ENCODE data around the gene ADAD1.

Gene ADAD1

DNA sequence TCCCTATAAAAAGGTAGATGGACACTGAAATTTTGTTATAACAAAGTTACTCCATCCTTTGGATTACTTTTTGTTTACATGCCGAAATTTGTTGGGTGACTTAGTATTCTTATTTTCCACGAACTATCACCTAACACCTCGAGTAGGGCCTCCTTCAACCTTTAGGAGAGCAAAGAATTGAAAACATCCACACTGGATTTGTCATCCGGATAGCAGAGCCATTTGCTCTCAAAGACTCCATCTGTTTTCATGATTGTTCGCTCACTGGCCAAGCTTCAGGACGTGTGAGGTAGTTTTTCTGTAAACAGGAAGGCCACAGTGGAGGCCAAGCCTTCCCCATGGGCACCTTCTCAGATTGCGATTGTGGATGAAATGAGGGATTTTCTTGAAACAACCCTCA, at the start of gene ADAD1:
TSS of gene ADAD1 (plus strand) at position 301 of the 400 bp plus-strand sequence. CDS start 1,059 bp downstream, outside the sequence.
- no peaks in the 10 kb centered on the region for H3K27me3 ChIP-seq
- H3K27ac ChIP-seq = no peak within 1 kb of the TSS
- no peaks in the 10 kb centered on the region for H3K9me3 ChIP-seq
- TF ChIP-seq, protein P1, sequence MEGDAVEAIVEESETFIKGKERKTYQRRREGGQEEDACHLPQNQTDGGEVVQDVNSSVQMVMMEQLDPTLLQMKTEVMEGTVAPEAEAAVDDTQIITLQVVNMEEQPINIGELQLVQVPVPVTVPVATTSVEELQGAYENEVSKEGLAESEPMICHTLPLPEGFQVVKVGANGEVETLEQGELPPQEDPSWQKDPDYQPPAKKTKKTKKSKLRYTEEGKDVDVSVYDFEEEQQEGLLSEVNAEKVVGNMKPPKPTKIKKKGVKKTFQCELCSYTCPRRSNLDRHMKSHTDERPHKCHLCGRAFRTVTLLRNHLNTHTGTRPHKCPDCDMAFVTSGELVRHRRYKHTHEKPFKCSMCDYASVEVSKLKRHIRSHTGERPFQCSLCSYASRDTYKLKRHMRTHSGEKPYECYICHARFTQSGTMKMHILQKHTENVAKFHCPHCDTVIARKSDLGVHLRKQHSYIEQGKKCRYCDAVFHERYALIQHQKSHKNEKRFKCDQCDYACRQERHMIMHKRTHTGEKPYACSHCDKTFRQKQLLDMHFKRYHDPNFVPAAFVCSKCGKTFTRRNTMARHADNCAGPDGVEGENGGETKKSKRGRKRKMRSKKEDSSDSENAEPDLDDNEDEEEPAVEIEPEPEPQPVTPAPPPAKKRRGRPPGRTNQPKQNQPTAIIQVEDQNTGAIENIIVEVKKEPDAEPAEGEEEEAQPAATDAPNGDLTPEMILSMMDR (IDR thresholded peaks at IDR 0.05) = no peak
- H3K4me3 ChIP-seq (ENCODE audit: low read depth in 1 of 2, low read length in 1 of 2) = no peak within 1 kb of the TSS
- H3K36me3 ChIP-seq = no peaks in the 10 kb centered on the region
- H3K4me1 ChIP-seq (ENCODE audit: control insufficient read depth in 1 of 2, insufficient read depth in 1 of 2, low read depth in 1 of 2, low read length in 1 of 2) = no peaks in the 10 kb centered on the region

DNA sequence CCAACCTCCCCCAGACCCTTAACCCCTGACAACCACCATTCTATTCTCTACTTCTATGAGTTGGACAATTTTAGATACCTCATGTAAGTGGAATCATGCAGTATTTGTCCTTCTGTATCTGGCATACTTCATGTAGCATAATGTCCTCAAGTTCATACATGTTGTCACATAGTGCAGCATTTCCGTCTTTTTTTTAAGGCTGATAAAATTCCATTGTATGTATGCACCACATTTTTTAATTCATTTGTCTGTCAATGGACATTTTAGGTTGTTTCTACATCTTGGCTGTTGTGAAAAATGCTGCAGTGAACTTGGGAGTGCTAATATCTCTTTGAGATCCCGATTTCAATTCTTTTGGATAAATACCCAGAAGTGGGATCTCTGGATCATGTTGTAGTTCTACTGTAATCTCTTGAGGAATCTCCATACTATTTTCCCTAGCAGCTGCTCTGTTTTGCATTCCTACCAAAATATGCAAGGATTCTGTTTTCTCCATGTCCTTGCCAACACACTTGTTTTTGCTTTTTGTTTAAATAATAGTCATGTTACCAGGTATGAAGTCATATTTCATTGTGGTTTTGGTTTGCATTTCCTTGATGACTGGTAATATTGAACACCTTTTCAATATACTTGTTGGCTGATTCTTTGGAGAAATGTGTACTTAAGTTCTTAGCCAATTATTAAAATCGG, 48.8 kb upstream of the ADAD1 start:
- Histone ChIP-seq H3K27ac (no peak overlapping the region), H3K4me1 (ENCODE audit: control insufficient read depth in 1 of 2, insufficient read depth in 1 of 2, low read depth in 1 of 2, low read length in 1 of 2) (no peaks in the 10 kb centered on the region), H3K27me3 (no peaks in the 10 kb centered on the region), H3K4me3 (ENCODE audit: low read depth in 1 of 2, low read length in 1 of 2) (no peak overlapping the region), H3K36me3 (peaks cover 88% of the 10 kb centered on the region), H3K9me3 (no peaks in the 10 kb centered on the region)
- TF ChIP-seq, protein P1 (IDR thresholded peaks at IDR 0.05) = no peak

GRCh38 chr4:122331195-122331594, 47.6 kb upstream of the ADAD1 start:
- H3K27me3 ChIP-seq = no peaks in the 10 kb centered on the region
- peaks cover 88% of the 10 kb centered on the region for H3K36me3 ChIP-seq
- no peak overlapping the region for H3K27ac ChIP-seq
- TF ChIP-seq, protein P1 (IDR thresholded peaks at IDR 0.05) = no peak
- H3K9me3 ChIP-seq = no peaks in the 10 kb centered on the region
- H3K4me1 ChIP-seq (ENCODE audit: control insufficient read depth in 1 of 2, insufficient read depth in 1 of 2, low read depth in 1 of 2, low read length in 1 of 2) = no peaks in the 10 kb centered on the region
- no peak overlapping the region for H3K4me3 ChIP-seq (ENCODE audit: low read depth in 1 of 2, low read length in 1 of 2)

GRCh38 chr4:122334828-122335227, 44.0 kb upstream of the ADAD1 start:
- Histone ChIP-seq H3K4me3 (ENCODE audit: low read depth in 1 of 2, low read length in 1 of 2) (no peak overlapping the region), H3K27me3 (no peaks in the 10 kb centered on the region), H3K27ac (no peak overlapping the region), H3K36me3 (peaks cover 89% of the 10 kb centered on the region), H3K4me1 (ENCODE audit: control insufficient read depth in 1 of 2, insufficient read depth in 1 of 2, low read depth in 1 of 2, low read length in 1 of 2) (no peaks in the 10 kb centered on the region), H3K9me3 (no peaks in the 10 kb centered on the region)
- TF ChIP-seq, protein P1 (IDR thresholded peaks at IDR 0.05) = no peak

DNA sequence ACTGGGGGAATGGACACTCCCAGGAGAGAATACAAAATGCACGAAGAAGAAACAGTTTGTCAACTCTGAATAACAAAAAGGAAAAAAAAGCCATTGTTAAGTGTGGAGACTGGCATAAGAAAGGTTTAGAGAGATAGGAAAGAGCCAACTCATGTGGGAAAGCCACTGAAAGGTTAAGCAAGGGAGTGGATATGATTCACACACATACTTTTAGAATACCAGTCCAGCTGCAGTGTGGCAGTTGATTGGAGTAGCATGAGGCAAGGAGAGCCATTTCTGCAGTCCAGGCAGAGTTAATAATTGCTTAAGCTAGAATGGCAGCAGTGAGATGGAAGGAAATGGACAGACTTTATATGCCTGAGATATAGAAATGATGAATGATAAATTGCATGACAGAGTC, 36.9 kb upstream of the ADAD1 start:
- peaks cover 89% of the 10 kb centered on the region for H3K36me3 ChIP-seq
- H3K27me3 ChIP-seq = no peaks in the 10 kb centered on the region
- no peak overlapping the region for H3K27ac ChIP-seq

More for the DNA sequence above, 36.9 kb upstream of the ADAD1 start:
- TF ChIP-seq, protein P1 (IDR thresholded peaks at IDR 0.05) = no peak
- Histone ChIP-seq H3K4me3 (ENCODE audit: low read depth in 1 of 2, low read length in 1 of 2) (no peak overlapping the region), H3K9me3 (no peaks in the 10 kb centered on the region), H3K4me1 (ENCODE audit: control insufficient read depth in 1 of 2, insufficient read depth in 1 of 2, low read depth in 1 of 2, low read length in 1 of 2) (no peaks in the 10 kb centered on the region)
